Measurements from ENCODE around the gene FCHSD2. TPM values are rescaled to one million over a fixed set of nuclear protein-coding genes. Genes with fewer than 3 reads are reported as not detected.

Gene FCHSD2
- total RNA-seq, 1 donor from 2014 or later, result 43.4 TPM

DNA sequence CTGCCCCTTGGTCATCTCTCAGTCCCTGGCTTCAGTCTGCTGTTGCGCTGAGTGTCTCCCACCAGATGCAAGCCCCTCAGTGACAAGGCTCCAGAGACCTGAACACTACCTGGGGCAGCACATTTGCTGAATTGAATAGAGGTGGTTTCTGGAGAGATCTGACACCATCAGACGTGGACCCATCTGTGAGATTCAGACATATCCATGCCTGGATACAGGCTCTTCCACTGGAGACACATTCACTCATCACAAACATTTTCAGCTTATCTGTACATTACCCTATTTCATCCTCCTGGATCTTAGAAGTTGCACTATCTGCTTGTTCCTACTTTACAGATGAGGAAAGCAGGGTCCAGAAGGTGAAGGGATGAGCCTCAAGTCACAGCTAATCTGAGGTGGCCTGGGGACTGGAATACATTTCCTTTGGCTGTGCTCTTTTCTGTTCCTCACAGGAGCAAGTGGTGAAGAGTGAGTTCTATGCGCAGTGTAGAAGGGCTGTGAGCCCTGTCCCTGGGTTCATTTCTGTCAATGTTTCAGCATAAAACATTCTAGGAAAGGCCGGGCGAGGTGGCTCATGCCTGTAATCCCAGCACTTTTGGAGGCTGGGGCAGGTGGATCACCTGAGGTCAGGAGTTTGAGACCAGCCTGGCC is 308.9 kb downstream of the FCHSD2 start:
- intact Hi-C loops (cut with micrococcal nuclease), result loop anchor here (5.0 kb wide), 1 partner anchor 344 kb away; no protein-coding TSS in a partner anchor
- H3K4me1 ChIP-seq, result peaks cover 76% of the 10 kb centered on the region
- peak overlapping the region; percentile 95 for H3K27ac ChIP-seq (replicated peaks)
- H3K9me3 ChIP-seq (replicated peaks), result no peaks in the 10 kb centered on the region
- H3K36me3 ChIP-seq, result peaks cover 11% of the 10 kb centered on the region
- H3K27me3 ChIP-seq (ENCODE audit: low read depth), result no peaks in the 10 kb centered on the region
- TF ChIP-seq, protein P1, sequence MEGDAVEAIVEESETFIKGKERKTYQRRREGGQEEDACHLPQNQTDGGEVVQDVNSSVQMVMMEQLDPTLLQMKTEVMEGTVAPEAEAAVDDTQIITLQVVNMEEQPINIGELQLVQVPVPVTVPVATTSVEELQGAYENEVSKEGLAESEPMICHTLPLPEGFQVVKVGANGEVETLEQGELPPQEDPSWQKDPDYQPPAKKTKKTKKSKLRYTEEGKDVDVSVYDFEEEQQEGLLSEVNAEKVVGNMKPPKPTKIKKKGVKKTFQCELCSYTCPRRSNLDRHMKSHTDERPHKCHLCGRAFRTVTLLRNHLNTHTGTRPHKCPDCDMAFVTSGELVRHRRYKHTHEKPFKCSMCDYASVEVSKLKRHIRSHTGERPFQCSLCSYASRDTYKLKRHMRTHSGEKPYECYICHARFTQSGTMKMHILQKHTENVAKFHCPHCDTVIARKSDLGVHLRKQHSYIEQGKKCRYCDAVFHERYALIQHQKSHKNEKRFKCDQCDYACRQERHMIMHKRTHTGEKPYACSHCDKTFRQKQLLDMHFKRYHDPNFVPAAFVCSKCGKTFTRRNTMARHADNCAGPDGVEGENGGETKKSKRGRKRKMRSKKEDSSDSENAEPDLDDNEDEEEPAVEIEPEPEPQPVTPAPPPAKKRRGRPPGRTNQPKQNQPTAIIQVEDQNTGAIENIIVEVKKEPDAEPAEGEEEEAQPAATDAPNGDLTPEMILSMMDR (IDR thresholded peaks at IDR 0.05; ENCODE audit: borderline replicate concordance), result no peak
- no peak overlapping the region for H3K4me3 ChIP-seq
- DNase-seq, result no peak

DNA sequence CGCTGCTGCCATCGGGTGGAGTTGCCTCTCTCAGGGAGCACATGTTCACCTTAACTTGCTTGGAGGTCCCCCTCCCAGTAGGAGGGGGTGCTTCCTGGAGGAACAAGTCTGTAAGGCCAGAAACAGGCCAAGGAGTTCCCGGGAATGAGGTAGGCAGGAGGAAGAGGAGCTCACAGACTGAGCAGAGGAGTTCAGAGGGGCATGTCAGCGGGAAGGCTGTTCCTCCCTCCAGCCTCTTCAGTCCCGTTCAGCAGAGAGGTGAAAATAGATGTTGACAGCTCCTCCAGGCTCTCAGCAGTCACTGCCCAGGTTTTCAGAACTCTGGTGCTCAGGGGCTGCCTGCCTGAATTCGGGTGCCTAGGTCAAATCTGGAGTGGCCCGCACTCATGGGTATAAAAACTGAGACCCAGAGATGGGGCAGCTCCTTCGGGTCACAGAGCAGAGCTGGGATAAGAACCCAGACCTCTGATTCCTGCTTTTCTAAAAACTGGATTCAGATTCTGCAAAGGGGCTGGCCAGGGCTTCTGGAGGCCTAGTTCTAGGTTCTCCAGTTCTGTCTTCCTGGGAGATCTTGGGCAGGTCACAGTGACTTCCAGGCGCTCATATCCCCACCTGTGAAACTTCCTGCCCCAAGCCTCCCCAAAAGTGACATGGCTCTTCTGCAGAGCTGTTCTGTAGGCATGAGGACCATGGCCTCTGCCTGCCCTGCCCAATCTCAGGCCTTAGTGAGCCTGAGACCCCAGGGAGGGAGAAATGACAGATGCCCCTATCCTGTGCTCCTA is 309.6 kb downstream of the FCHSD2 start:
- Histone ChIP-seq H3K4me1 (peaks cover 76% of the 10 kb centered on the region), H3K4me3 (no peak overlapping the region), H3K27ac (replicated peaks) (peak overlapping the region; percentile 95), H3K27me3 (ENCODE audit: low read depth) (no peaks in the 10 kb centered on the region), H3K36me3 (peaks cover 4% of the 10 kb centered on the region), H3K9me3 (replicated peaks) (no peaks in the 10 kb centered on the region)
- TF ChIP-seq, protein P1 (IDR thresholded peaks at IDR 0.05; ENCODE audit: borderline replicate concordance), result no peak
- no peak for DNase-seq
- intact Hi-C loops (cut with micrococcal nuclease), result loop anchor here (5.0 kb wide), 1 partner anchor 345 kb away; no protein-coding TSS in a partner anchor

DNA sequence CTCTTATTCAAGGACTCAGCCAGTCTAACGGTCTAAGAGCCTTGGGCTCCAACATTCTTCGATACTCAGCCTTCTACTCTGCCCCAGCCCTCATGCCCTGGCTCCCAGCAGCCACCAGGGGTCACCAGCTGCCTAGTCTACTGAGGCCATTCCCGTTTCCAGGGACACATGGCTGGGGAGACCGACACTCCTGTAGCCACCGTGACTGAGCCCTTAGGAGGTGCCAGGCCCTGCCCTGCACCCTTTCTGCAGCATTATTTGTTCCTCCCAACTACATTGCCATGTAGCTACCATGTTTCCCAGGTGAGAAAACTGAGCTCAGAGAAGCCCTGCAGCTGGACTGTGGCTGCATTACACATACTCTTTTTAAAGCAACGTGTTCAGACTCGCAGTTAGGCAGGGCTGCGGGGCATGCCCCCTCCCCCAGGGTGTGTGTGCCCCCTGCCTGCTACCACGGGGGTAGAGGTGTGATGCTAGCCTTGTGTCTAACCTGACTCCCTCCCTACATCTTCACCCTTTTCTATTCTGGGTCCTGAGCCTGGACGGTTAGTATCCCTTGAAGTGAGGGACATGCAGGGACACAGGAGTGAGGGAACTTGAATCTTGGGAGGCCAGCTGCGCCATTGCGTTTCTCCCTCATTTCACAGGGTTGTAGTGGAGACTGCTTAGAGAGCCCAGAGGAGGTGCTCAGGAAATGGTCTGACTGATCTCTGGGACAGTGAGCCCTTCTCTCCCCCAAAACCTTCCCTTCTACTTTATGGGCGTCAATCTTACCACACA is 310.4 kb downstream of the FCHSD2 start:
- peak; percentile 87 for DNase-seq
- peak overlapping the region; percentile 95 for H3K27ac ChIP-seq (replicated peaks)
- TF ChIP-seq, protein P1 (IDR thresholded peaks at IDR 0.05; ENCODE audit: borderline replicate concordance), result peak; percentile 97
- no peak overlapping the region for H3K4me3 ChIP-seq
- H3K9me3 ChIP-seq (replicated peaks), result no peaks in the 10 kb centered on the region
- H3K36me3 ChIP-seq, result no peaks in the 10 kb centered on the region
- peaks cover 72% of the 10 kb centered on the region for H3K4me1 ChIP-seq
- intact Hi-C loops (cut with micrococcal nuclease), result loop anchor here (5.0 kb wide), 1 partner anchor 346 kb away; no protein-coding TSS in a partner anchor
- no peaks in the 10 kb centered on the region for H3K27me3 ChIP-seq (ENCODE audit: low read depth)

DNA sequence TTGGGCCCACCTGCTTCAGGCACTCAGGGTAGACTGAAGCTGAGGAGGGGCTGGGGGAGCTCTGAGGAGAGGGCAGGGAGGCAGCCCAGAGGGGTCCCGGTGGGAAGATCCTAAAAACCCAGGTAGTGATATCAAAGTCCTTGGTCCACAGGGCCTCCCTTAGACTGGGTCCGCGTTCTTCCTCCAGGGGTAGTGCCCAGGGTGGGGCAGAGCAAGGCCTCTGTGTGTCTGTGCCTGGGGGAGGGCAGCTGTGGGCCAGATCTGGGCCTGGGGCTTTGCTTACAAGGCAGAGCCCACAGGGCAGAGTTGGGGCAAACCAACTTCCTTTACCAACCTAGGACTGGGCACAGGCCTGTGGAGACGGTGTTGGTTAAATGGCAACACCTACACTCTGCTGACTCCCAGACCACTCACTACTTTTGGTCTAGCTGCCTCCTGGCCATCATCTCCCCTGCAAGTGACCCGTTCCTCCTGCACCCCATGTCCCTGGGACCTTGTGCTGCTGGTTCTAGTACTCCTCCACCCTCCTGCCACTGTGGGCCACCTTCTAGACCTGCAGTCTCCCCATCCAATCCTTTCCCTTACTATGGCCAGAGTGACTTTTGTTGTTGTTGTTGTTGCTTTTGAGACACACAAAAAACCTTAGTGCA is 312.1 kb downstream of the FCHSD2 start:
- intact Hi-C loops (cut with micrococcal nuclease), result loop anchor here (5.0 kb wide), 1 partner anchor 347 kb away; no protein-coding TSS in a partner anchor
- no peak for DNase-seq

More for the DNA sequence above, 312.1 kb downstream of the FCHSD2 start:
- Histone ChIP-seq H3K27ac (replicated peaks) (no peak overlapping the region), H3K4me1 (peaks cover 55% of the 10 kb centered on the region), H3K4me3 (no peak overlapping the region), H3K27me3 (ENCODE audit: low read depth) (no peaks in the 10 kb centered on the region), H3K9me3 (replicated peaks) (no peaks in the 10 kb centered on the region), H3K36me3 (no peaks in the 10 kb centered on the region)
- TF ChIP-seq, protein P1 (IDR thresholded peaks at IDR 0.05; ENCODE audit: borderline replicate concordance), result no peak

All from left ventricle myocardium inferior (tissue), 1 donor.